Ishikawa (cell line): ENCODE results near the gene IMPG1.

ENCODE experiments used
- CEBPB ChIP-seq: IDR thresholded peaks from 2 replicates; pipeline ENCODE4 v1.6.1; 2012
- CREB1 ChIP-seq: IDR thresholded peaks from 2 replicates; pipeline ENCODE4 v1.6.1; 2012; ENCODE audit warnings: low read depth
- EGR1 ChIP-seq: IDR thresholded peaks from 2 replicates; pipeline ENCODE4 v1.6.1; 2012
- EP300 ChIP-seq: IDR thresholded peaks from 2 replicates; pipeline ENCODE4 v1.6.1; 2012; ENCODE audit warnings: borderline replicate concordance
- FOXM1 ChIP-seq: IDR thresholded peaks from 2 replicates; pipeline ENCODE4 v1.6.1; 2012; ENCODE audit warnings: low read depth, borderline replicate concordance
- MAX ChIP-seq: IDR thresholded peaks from 2 replicates; pipeline ENCODE4 v1.6.1; 2012
- NFIC ChIP-seq: IDR thresholded peaks from 2 replicates; pipeline ENCODE4 v1.6.1; 2012
- RAD21 ChIP-seq: IDR thresholded peaks from 2 replicates; pipeline ENCODE4 v1.6.1; 2012; ENCODE audit warnings: low read depth
- TAF1 ChIP-seq: IDR thresholded peaks from 2 replicates; pipeline ENCODE4 v1.6.1; 2012; ENCODE audit warnings: low read depth, mild to moderate bottlenecking
- TCF12 ChIP-seq: IDR thresholded peaks from 2 replicates; pipeline ENCODE4 v1.6.1; 2012; ENCODE audit warnings: low read depth
- TEAD4 ChIP-seq: IDR thresholded peaks from 2 replicates; pipeline ENCODE4 v1.6.1; 2012
- YY1 ChIP-seq: IDR thresholded peaks from 2 replicates; pipeline ENCODE4 v1.6.1; 2012; ENCODE audit warnings: low read depth
- ZBTB7A ChIP-seq: IDR thresholded peaks from 2 replicates; pipeline ENCODE4 v1.6.1; 2012; ENCODE audit warnings: low read depth
- TF ChIP-seq, protein P1 (sequence below): IDR thresholded peaks from 2 replicates; pipeline ENCODE4 v1.6.1; 2012; ENCODE audit warnings: low read depth, mild to moderate bottlenecking
- TF ChIP-seq, protein P2 (sequence below): IDR thresholded peaks from 2 replicates; pipeline ENCODE4 v1.6.1; 2012

Gene IMPG1

GRCh38 chr6:75880305-75880704, 192.2 kb downstream of the IMPG1 start:
- no peak for TF ChIP-seq TCF12
- TF ChIP-seq YY1, result no peak
- no peak for TF ChIP-seq RAD21
- TF ChIP-seq, protein P1, sequence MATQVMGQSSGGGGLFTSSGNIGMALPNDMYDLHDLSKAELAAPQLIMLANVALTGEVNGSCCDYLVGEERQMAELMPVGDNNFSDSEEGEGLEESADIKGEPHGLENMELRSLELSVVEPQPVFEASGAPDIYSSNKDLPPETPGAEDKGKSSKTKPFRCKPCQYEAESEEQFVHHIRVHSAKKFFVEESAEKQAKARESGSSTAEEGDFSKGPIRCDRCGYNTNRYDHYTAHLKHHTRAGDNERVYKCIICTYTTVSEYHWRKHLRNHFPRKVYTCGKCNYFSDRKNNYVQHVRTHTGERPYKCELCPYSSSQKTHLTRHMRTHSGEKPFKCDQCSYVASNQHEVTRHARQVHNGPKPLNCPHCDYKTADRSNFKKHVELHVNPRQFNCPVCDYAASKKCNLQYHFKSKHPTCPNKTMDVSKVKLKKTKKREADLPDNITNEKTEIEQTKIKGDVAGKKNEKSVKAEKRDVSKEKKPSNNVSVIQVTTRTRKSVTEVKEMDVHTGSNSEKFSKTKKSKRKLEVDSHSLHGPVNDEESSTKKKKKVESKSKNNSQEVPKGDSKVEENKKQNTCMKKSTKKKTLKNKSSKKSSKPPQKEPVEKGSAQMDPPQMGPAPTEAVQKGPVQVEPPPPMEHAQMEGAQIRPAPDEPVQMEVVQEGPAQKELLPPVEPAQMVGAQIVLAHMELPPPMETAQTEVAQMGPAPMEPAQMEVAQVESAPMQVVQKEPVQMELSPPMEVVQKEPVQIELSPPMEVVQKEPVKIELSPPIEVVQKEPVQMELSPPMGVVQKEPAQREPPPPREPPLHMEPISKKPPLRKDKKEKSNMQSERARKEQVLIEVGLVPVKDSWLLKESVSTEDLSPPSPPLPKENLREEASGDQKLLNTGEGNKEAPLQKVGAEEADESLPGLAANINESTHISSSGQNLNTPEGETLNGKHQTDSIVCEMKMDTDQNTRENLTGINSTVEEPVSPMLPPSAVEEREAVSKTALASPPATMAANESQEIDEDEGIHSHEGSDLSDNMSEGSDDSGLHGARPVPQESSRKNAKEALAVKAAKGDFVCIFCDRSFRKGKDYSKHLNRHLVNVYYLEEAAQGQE, result no peak
- no peak for TF ChIP-seq FOXM1
- no peak for TF ChIP-seq MAX
- TF ChIP-seq ZBTB7A, result no peak
- no peak for TF ChIP-seq CREB1
- no peak for TF ChIP-seq EGR1
- no peak for TF ChIP-seq EP300
- no peak for TF ChIP-seq TAF1
- no peak for TF ChIP-seq CEBPB
- TF ChIP-seq, protein P2, sequence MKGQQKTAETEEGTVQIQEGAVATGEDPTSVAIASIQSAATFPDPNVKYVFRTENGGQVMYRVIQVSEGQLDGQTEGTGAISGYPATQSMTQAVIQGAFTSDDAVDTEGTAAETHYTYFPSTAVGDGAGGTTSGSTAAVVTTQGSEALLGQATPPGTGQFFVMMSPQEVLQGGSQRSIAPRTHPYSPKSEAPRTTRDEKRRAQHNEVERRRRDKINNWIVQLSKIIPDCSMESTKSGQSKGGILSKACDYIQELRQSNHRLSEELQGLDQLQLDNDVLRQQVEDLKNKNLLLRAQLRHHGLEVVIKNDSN, result no peak
- no peak for TF ChIP-seq TEAD4
- no peak for TF ChIP-seq NFIC

GRCh38 chr6:75876152-75876551, 196.3 kb downstream of the IMPG1 start:
- TF ChIP-seq TAF1 (no peak), CREB1 (no peak), NFIC (no peak), TEAD4 (no peak), MAX (no peak), EP300 (no peak), RAD21 (no peak), ZBTB7A (no peak), TCF12 (no peak), YY1 (no peak), CEBPB (no peak), EGR1 (no peak), FOXM1 (no peak)
- TF ChIP-seq, protein P2, result no peak
- TF ChIP-seq, protein P1, result no peak

- no peak for TF ChIP-seq EGR1
- no peak for TF ChIP-seq EP300
Observed at GRCh38 chr6:75874224-75874623, 198.2 kb downstream of the IMPG1 start.
